DND-41 (cell line): ENCODE results near the gene SLC13A5.

Source experiments
- CTCF ChIP-seq: IDR thresholded peaks from 2 replicates; pipeline ENCODE4 v1.5.1; 2012; ENCODE audit warnings: borderline replicate concordance, low read length, moderate library complexity, mild to moderate bottlenecking; ENCODE audit not compliant: poor library complexity, severe bottlenecking; ENCODE audit errors: extremely low read depth
- EZH2 ChIP-seq: IDR thresholded peaks from 3 replicates; pipeline ENCODE4 v1.6.1; 2012; ENCODE audit warnings: borderline replicate concordance, low read depth, mild to moderate bottlenecking, moderate library complexity, low read length, inconsistent platforms; ENCODE audit not compliant: severe bottlenecking

- TF ChIP-seq CTCF (no peak), EZH2 (no peak)
Observed at GRCh38 chr17:6636105-6636504, 77.1 kb downstream of the SLC13A5 start.
